Keratinocyte (primary cell): ENCODE data around the gene MAPRE3.

ENCODE experiments used
- CTCF ChIP-seq, 3 experiments: IDR thresholded peaks in 1 of 3; conservative IDR thresholded peaks in 1 of 3; optimal IDR thresholded peaks in 1 of 3; 2 replicates in 2 of 3; 3 replicates in 1 of 3; pipeline versions ENCODE3 to v1.5.1; 2011; ENCODE audit warnings: low read length in 3 of 3, mild to moderate bottlenecking in 3 of 3, moderate library complexity in 2 of 3, control low read depth in 1 of 3, inconsistent platforms in 1 of 3; ENCODE audit not compliant: insufficient read depth in 2 of 3; ENCODE audit errors: extremely low read depth in 1 of 3
- EZH2 ChIP-seq: IDR thresholded peaks from one replicate; pipeline ENCODE4 v1.6.1; 2012; ENCODE audit warnings: inconsistent platforms, mild to moderate bottlenecking, low read length, moderate library complexity

GRCh38 chr2:26936855-26937254 is 33.6 kb upstream of the MAPRE3 start:
- TF ChIP-seq CTCF (optimal IDR thresholded peaks at IDR 0.05 in 1 of 3, IDR thresholded peaks at IDR 0.05 in 1 of 3, conservative IDR thresholded peaks at IDR 0.05 in 1 of 3; ENCODE audit: extremely low read depth in 1 of 3, insufficient read depth in 2 of 3, low read length in 3 of 3) (no peak), EZH2 (no peak)
